Muscle layer of colon (tissue), 2 donors: ENCODE measurements around the gene ZDHHC16.
"Not testable (repeated sequence)": the region's sequence is repeated elsewhere in the genome, so short reads cannot be mapped to it uniquely, and the experiment has no call there.

Source experiments
- H3K27ac ChIP-seq: one replicate; pipeline ENCODE4 v1.7.0; 2013; ENCODE audit warnings: low read depth, mild to moderate bottlenecking, low read length, moderate library complexity
- H3K27me3 ChIP-seq, 2 donors: one replicate each; pipeline ENCODE4 v1.7.0; 2013; ENCODE audit warnings: low read length in 2 of 2, mild to moderate bottlenecking in 2 of 2; ENCODE audit not compliant: insufficient read depth in 2 of 2, control insufficient read depth in 1 of 2
- H3K36me3 ChIP-seq: one replicate; pipeline ENCODE4 v1.7.0; 2013; ENCODE audit warnings: mild to moderate bottlenecking, low read length; ENCODE audit not compliant: insufficient read depth
- H3K4me1 ChIP-seq: one replicate; pipeline ENCODE4 v1.7.0; 2013; ENCODE audit warnings: mild to moderate bottlenecking, low read length; ENCODE audit not compliant: insufficient read depth
- H3K4me3 ChIP-seq, 2 donors: one replicate each; pipeline ENCODE4 v1.7.0; 2013; ENCODE audit warnings: low read length in 2 of 2, low read depth in 1 of 2, mild to moderate bottlenecking in 1 of 2, moderate library complexity in 1 of 2
- H3K9ac ChIP-seq: one replicate; pipeline ENCODE4 v1.7.0; 2013; ENCODE audit warnings: low read length
- H3K9me3 ChIP-seq: one replicate; pipeline ENCODE4 v1.7.0; 2013; ENCODE audit warnings: mild to moderate bottlenecking, low read length
- donor health status: abdominal sarcoma.
- donor health status: Adenocarcinoma of cecum.

The ZDHHC16 gene

DNA sequence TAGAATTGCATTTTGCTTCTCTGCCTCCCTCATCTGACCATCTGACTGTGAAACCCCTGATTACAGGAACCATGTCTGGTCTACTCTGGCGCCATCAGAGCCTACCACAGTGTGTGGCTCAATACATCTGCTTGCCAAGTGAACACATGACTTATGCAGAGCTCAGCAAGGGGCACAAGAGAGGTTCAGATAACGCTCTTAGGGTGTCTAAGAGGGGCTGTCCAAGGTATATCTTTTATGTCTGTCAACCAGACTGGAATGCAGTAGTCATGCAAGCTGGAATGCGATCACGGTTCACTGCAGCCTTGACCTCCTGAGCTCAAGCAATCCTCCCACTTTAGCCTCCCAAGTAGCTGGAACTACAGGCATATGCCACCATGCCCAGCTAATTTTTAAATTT, 34.6 kb upstream of the ZDHHC16 start:
- Histone ChIP-seq H3K27ac (no peak overlapping the region), H3K36me3 (no peaks in the 10 kb centered on the region), H3K4me3 (no peak overlapping the region), H3K9ac (no peak overlapping the region), H3K27me3 (no peaks in the 10 kb centered on the region), H3K4me1 (peaks cover 7% of the 10 kb centered on the region), H3K9me3 (no peaks in the 10 kb centered on the region)

- H3K9me3 ChIP-seq: no peaks in the 10 kb centered on the region
- no peaks in the 10 kb centered on the region for H3K27me3 ChIP-seq
- no peaks in the 10 kb centered on the region for H3K36me3 ChIP-seq
- H3K27ac ChIP-seq: no peak overlapping the region
- no peaks in the 10 kb centered on the region for H3K4me1 ChIP-seq
- no peak overlapping the region for H3K9ac ChIP-seq
- no peak overlapping the region for H3K4me3 ChIP-seq
These were observed 33.1 kb upstream of the ZDHHC16 start for GRCh38 chr10:97412891-97413304.

GRCh38 chr10:97416565-97416964, 29.4 kb upstream of the ZDHHC16 start:
- Histone ChIP-seq H3K9me3 (no peaks in the 10 kb centered on the region), H3K9ac (no peak overlapping the region), H3K4me1 (peaks cover 4% of the 10 kb centered on the region), H3K27ac (no peak overlapping the region), H3K27me3 (no peaks in the 10 kb centered on the region), H3K36me3 (no peaks in the 10 kb centered on the region), H3K4me3 (no peak overlapping the region)

DNA sequence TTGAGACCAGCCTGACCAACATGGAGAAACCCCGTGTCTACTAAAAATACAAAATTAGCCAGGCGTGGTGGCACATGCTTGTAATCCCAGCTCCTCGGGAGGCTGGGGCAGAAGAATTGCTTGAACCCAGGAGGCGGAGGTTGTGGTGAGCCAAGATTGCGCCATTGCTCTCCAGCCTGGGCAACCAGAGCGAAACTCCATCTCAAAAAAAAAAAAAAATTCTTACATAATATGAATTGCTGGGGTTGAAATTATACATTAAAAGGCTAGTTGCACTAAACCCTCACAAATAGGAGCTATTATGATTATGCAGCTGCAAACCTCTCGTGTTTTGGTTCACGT, 22.2 kb upstream of the ZDHHC16 start:
- not testable (repeated sequence) for H3K9ac ChIP-seq, H3K27me3 ChIP-seq, H3K27ac ChIP-seq, H3K4me3 ChIP-seq, H3K36me3 ChIP-seq, H3K9me3 ChIP-seq
- H3K4me1 ChIP-seq: peaks cover 25% of the 10 kb centered on the region

- Histone ChIP-seq H3K4me3 (peak within 1 kb of the TSS; percentile 87 to 88), H3K9me3 (no peaks in the 10 kb centered on the region), H3K4me1 (peaks cover 21% of the 10 kb centered on the region)
These were observed 19.8 kb upstream of the ZDHHC16 start, which contains the start of gene PGAM1 for GRCh38 chr10:97425964-97426775. TSS of gene PGAM1 (plus strand) at chr10:97426191. CDS start at chr10:97426308, 117 bp downstream.

GRCh38 chr10:97426776-97427570, 19.0 kb upstream of the ZDHHC16 start:
- Histone ChIP-seq H3K27ac (peak overlapping the region; percentile 87), H3K4me1 (peaks cover 21% of the 10 kb centered on the region), H3K9me3 (no peaks in the 10 kb centered on the region)

More at GRCh38 chr10:97425964-97426775, 19.8 kb upstream of the ZDHHC16 start, which contains the start of gene PGAM1:
- H3K36me3 ChIP-seq: peaks cover 7% of the 10 kb centered on the region
- peak within 1 kb of the TSS; percentile 68 for H3K9ac ChIP-seq
- peak within 1 kb of the TSS; percentile 87 for H3K27ac ChIP-seq
- H3K27me3 ChIP-seq: no peaks in the 10 kb centered on the region

DNA sequence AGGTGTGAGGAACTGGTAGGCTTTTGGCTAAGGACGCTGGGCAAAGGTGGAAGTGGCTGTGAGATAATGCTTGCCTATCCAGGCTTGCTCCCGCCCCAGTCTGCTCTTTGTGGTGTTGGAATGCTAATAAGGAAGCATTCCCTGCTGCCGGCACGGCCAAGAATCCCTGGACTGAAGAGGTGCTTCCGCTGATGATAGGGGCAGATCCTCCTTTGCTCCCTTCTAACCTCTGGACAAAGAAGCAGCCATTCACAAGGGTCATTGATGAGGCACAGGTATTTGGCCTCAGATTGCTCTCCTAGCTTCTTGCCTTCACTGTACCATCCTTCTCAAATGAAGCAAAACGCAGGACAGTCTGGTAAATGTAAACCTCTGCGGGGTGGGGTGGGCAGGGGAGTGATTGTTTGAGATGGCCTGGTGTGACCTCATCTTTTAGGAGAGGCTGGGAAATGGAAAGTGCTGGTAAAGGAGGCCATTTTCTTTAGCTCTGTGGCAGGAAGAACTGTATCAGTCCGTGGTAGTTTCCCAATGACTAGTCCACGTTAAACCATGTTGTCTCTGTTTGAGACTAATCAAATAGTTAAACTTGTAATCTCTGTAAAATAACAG, 18.3 kb upstream of the ZDHHC16 start:
- peak overlapping the region; percentile 33 for H3K9ac ChIP-seq
- peaks cover 21% of the 10 kb centered on the region for H3K4me1 ChIP-seq
- H3K4me3 ChIP-seq: peak overlapping the region; percentile 87 to 88
- peak overlapping the region; percentile 87 for H3K27ac ChIP-seq
- H3K9me3 ChIP-seq: no peaks in the 10 kb centered on the region
- peaks cover 17% of the 10 kb centered on the region for H3K36me3 ChIP-seq
- H3K27me3 ChIP-seq: no peaks in the 10 kb centered on the region

More at GRCh38 chr10:97426776-97427570, 19.0 kb upstream of the ZDHHC16 start:
- H3K9ac ChIP-seq: peak overlapping the region; percentile 33
- H3K27me3 ChIP-seq: no peaks in the 10 kb centered on the region
- peak overlapping the region; percentile 87 to 88 for H3K4me3 ChIP-seq
- H3K36me3 ChIP-seq: peaks cover 13% of the 10 kb centered on the region

GRCh38 chr10:97428572-97428981, 17.4 kb upstream of the ZDHHC16 start:
- peaks cover 21% of the 10 kb centered on the region for H3K4me1 ChIP-seq
- no peaks in the 10 kb centered on the region for H3K27me3 ChIP-seq
- no peak overlapping the region for H3K27ac ChIP-seq
- H3K36me3 ChIP-seq: peaks cover 20% of the 10 kb centered on the region
- H3K4me3 ChIP-seq: no peak overlapping the region
- no peak overlapping the region for H3K9ac ChIP-seq
- H3K9me3 ChIP-seq: no peaks in the 10 kb centered on the region

DNA sequence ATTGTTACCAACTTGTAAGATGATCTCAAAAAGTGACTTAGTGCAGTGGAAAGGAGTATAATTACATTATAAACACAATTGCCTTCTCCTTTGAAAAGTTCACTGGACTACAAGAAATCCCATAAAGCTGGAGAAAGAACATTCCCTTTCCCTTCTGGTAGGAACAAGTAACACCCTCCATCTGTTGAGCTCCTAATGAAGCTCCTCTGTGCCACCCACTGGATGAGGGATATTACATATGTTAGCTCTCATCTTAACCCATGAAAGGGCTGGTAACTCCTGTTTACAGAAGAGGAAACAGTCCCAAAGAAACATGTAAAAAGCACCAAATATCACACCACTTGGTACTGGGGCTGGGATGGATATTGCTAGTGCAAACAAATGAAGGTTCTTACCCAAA, 11.9 kb upstream of the ZDHHC16 start:
- H3K27me3 ChIP-seq: no peaks in the 10 kb centered on the region
- peaks cover 68% of the 10 kb centered on the region for H3K36me3 ChIP-seq
- no peak overlapping the region for H3K9ac ChIP-seq

DNA sequence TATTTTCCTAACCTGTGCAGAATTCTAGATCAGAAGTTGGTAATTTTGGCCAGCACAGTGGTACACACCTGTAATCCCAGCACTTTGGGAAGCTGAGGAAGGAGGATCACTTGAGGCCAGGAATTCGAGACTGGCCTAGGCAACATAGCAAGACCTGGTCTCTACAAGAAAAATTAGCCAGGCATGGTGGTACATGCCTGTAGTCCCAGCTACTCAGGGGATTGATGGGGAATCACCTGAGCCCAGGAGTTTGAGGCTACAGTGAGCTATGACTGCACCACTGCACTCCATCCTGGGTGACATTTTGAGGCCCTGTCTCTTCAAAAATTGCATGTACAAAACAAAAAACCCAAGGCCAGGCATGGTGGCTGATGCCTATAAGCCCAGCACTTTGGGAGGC, 11.4 kb upstream of the ZDHHC16 start:
- Histone ChIP-seq H3K4me1 (no peaks in the 10 kb centered on the region), H3K9ac (no peak overlapping the region), H3K36me3 (peaks cover 68% of the 10 kb centered on the region), H3K9me3 (no peaks in the 10 kb centered on the region), H3K27me3 (no peaks in the 10 kb centered on the region), H3K4me3 (no peak overlapping the region), H3K27ac (no peak overlapping the region)

More for the DNA sequence above, 11.9 kb upstream of the ZDHHC16 start:
- Histone ChIP-seq H3K27ac (no peak overlapping the region), H3K4me1 (no peaks in the 10 kb centered on the region), H3K4me3 (no peak overlapping the region), H3K9me3 (no peaks in the 10 kb centered on the region)

GRCh38 chr10:97435211-97435610, 10.8 kb upstream of the ZDHHC16 start:
- H3K36me3 ChIP-seq: peaks cover 68% of the 10 kb centered on the region
- H3K27ac ChIP-seq: no peak overlapping the region
- H3K9ac ChIP-seq: no peak overlapping the region
- no peaks in the 10 kb centered on the region for H3K4me1 ChIP-seq
- no peaks in the 10 kb centered on the region for H3K27me3 ChIP-seq
- H3K9me3 ChIP-seq: no peaks in the 10 kb centered on the region
- H3K4me3 ChIP-seq: no peak overlapping the region
